H1 (cell line): ENCODE data around the gene CPE.

Source experiments
- CHD2 ChIP-seq: IDR thresholded peaks from 2 replicates; pipeline ENCODE4 v1.6.1; 2012; ENCODE audit warnings: low read length, improper control_type of control experiment
- CREB1 ChIP-seq: IDR thresholded peaks from 2 replicates; pipeline ENCODE4 v1.6.1; 2012; ENCODE audit warnings: inconsistent platforms
- CTCF ChIP-seq, 3 experiments: IDR thresholded peaks; 1 replicate in 2 of 3; 2 replicates in 1 of 3; pipeline versions ENCODE4 v1.5.1 to v1.6.1; 2011; ENCODE audit warnings: low read length in 3 of 3, mild to moderate bottlenecking in 3 of 3, inconsistent platforms in 2 of 3, low read depth in 1 of 3, moderate library complexity in 1 of 3; ENCODE audit not compliant: insufficient read depth in 1 of 3; ENCODE audit errors: control extremely low read depth in 1 of 3
- EP300 ChIP-seq, 2 experiments: IDR thresholded peaks; 1 replicate in 1 of 2; 2 replicates in 1 of 2; pipeline ENCODE4 v1.6.1; 2011 to 2012; ENCODE audit warnings: low read depth in 2 of 2, low read length in 2 of 2, mild to moderate bottlenecking in 2 of 2, borderline replicate concordance in 1 of 2, inconsistent platforms in 1 of 2, moderate library complexity in 1 of 2
- EZH2 ChIP-seq: fragments of 200-600 bp; sonication (generic); IDR thresholded peaks from 2 replicates; pipeline ENCODE4 v1.7.1; 2012; ENCODE audit warnings: low read depth, mild to moderate bottlenecking, moderate library complexity, low read length, inconsistent platforms; ENCODE audit not compliant: severe bottlenecking
- KDM1A ChIP-seq: fragments of 200-600, 300-600 bp; sonication (generic); IDR thresholded peaks from 2 replicates; pipeline ENCODE4 v1.7.1; 2016; ENCODE audit warnings: mild to moderate bottlenecking, low read length, borderline replicate concordance
- NRF1 ChIP-seq: IDR thresholded peaks from 2 replicates; pipeline ENCODE4 v1.6.1; 2011; ENCODE audit warnings: mild to moderate bottlenecking, low read depth, low read length, improper control_type of control experiment
- POLR2A ChIP-seq, 2 experiments: IDR thresholded peaks; 1 replicate in 1 of 2; 2 replicates in 1 of 2; pipeline ENCODE4 v1.6.1; 2011; ENCODE audit warnings: low read depth in 2 of 2, low read length in 2 of 2, mild to moderate bottlenecking in 2 of 2; ENCODE audit errors: control extremely low read depth in 1 of 2
- SIX5 ChIP-seq: IDR thresholded peaks from 2 replicates; pipeline ENCODE4 v1.6.1; 2011; ENCODE audit warnings: mild to moderate bottlenecking, low read depth, low read length
- SP2 ChIP-seq: IDR thresholded peaks from 2 replicates; pipeline ENCODE4 v1.6.1; 2012; ENCODE audit warnings: mild to moderate bottlenecking, low read length, inconsistent platforms
- YY1 ChIP-seq: IDR thresholded peaks from 2 replicates; pipeline ENCODE4 v1.6.1; 2011; ENCODE audit warnings: low read depth, mild to moderate bottlenecking, low read length
- ZNF274 ChIP-seq: IDR thresholded peaks from 2 replicates; pipeline ENCODE4 v1.7.0; 2012; ENCODE audit warnings: low read length, borderline replicate concordance; ENCODE audit errors: extremely low read depth
- TF ChIP-seq, protein P1 (sequence below): IDR thresholded peaks from 2 replicates; pipeline ENCODE4 v1.6.1; 2012; ENCODE audit warnings: low read length, inconsistent platforms
- TF ChIP-seq, protein P2 (sequence below): IDR thresholded peaks from 2 replicates; pipeline ENCODE4 v1.6.1; 2012; ENCODE audit warnings: inconsistent platforms

DNA sequence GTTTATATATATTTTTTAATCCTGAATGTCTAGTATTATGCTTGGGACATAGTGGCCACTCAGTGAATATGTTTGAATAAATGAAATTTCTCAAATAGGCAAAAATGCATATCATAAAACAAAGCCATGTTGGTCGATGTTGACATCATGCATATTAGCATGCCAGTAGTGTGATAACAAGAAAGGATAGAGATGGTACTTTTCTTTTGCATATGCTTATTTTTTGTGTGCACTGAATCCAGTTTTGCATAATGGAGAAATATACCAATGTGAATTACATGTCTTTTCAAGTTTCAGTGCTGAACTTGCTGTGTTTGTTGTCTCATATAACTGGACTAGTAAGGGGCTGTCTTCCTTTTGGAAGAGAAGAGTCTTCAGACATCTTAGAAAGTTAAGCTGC, 7.5 kb downstream of the CPE start:
- TF ChIP-seq CREB1, result no peak
- TF ChIP-seq KDM1A, result no peak
- TF ChIP-seq CTCF (IDR thresholded peaks at IDR 0.05; ENCODE audit: control extremely low read depth in 1 of 3, insufficient read depth in 1 of 3, low read depth in 1 of 3, low read length in 3 of 3), result no peak
- TF ChIP-seq EP300 (IDR thresholded peaks at IDR 0.05; ENCODE audit: borderline replicate concordance in 1 of 2, low read depth in 2 of 2, low read length in 2 of 2), result no peak
- no peak for TF ChIP-seq SIX5
- TF ChIP-seq CHD2, result no peak
- no peak for TF ChIP-seq POLR2A (IDR thresholded peaks at IDR 0.05; ENCODE audit: control extremely low read depth in 1 of 2, low read depth in 2 of 2, low read length in 2 of 2)
- TF ChIP-seq EZH2, result no peak
- no peak for TF ChIP-seq NRF1
- TF ChIP-seq SP2, result no peak
- TF ChIP-seq YY1, result no peak
- TF ChIP-seq, protein P1, sequence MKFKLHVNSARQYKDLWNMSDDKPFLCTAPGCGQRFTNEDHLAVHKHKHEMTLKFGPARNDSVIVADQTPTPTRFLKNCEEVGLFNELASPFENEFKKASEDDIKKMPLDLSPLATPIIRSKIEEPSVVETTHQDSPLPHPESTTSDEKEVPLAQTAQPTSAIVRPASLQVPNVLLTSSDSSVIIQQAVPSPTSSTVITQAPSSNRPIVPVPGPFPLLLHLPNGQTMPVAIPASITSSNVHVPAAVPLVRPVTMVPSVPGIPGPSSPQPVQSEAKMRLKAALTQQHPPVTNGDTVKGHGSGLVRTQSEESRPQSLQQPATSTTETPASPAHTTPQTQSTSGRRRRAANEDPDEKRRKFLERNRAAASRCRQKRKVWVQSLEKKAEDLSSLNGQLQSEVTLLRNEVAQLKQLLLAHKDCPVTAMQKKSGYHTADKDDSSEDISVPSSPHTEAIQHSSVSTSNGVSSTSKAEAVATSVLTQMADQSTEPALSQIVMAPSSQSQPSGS, result no peak
- TF ChIP-seq ZNF274, result no peak
- TF ChIP-seq, protein P2, sequence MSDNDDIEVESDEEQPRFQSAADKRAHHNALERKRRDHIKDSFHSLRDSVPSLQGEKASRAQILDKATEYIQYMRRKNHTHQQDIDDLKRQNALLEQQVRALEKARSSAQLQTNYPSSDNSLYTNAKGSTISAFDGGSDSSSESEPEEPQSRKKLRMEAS, result no peak
